ENCODE results near the gene ARSB. TPM values are rescaled to one million over a fixed set of nuclear protein-coding genes. Genes with fewer than 3 reads are reported as not detected.

ARSB gene
- total and polyA plus RNA-seq, 9 of the 15 experiments (the other 6 are each of a cell fraction or from before 2014, with no cell fraction given), result 0.52 to 4.6 (median 2.4) TPM

- TF ChIP-seq, protein P1, sequence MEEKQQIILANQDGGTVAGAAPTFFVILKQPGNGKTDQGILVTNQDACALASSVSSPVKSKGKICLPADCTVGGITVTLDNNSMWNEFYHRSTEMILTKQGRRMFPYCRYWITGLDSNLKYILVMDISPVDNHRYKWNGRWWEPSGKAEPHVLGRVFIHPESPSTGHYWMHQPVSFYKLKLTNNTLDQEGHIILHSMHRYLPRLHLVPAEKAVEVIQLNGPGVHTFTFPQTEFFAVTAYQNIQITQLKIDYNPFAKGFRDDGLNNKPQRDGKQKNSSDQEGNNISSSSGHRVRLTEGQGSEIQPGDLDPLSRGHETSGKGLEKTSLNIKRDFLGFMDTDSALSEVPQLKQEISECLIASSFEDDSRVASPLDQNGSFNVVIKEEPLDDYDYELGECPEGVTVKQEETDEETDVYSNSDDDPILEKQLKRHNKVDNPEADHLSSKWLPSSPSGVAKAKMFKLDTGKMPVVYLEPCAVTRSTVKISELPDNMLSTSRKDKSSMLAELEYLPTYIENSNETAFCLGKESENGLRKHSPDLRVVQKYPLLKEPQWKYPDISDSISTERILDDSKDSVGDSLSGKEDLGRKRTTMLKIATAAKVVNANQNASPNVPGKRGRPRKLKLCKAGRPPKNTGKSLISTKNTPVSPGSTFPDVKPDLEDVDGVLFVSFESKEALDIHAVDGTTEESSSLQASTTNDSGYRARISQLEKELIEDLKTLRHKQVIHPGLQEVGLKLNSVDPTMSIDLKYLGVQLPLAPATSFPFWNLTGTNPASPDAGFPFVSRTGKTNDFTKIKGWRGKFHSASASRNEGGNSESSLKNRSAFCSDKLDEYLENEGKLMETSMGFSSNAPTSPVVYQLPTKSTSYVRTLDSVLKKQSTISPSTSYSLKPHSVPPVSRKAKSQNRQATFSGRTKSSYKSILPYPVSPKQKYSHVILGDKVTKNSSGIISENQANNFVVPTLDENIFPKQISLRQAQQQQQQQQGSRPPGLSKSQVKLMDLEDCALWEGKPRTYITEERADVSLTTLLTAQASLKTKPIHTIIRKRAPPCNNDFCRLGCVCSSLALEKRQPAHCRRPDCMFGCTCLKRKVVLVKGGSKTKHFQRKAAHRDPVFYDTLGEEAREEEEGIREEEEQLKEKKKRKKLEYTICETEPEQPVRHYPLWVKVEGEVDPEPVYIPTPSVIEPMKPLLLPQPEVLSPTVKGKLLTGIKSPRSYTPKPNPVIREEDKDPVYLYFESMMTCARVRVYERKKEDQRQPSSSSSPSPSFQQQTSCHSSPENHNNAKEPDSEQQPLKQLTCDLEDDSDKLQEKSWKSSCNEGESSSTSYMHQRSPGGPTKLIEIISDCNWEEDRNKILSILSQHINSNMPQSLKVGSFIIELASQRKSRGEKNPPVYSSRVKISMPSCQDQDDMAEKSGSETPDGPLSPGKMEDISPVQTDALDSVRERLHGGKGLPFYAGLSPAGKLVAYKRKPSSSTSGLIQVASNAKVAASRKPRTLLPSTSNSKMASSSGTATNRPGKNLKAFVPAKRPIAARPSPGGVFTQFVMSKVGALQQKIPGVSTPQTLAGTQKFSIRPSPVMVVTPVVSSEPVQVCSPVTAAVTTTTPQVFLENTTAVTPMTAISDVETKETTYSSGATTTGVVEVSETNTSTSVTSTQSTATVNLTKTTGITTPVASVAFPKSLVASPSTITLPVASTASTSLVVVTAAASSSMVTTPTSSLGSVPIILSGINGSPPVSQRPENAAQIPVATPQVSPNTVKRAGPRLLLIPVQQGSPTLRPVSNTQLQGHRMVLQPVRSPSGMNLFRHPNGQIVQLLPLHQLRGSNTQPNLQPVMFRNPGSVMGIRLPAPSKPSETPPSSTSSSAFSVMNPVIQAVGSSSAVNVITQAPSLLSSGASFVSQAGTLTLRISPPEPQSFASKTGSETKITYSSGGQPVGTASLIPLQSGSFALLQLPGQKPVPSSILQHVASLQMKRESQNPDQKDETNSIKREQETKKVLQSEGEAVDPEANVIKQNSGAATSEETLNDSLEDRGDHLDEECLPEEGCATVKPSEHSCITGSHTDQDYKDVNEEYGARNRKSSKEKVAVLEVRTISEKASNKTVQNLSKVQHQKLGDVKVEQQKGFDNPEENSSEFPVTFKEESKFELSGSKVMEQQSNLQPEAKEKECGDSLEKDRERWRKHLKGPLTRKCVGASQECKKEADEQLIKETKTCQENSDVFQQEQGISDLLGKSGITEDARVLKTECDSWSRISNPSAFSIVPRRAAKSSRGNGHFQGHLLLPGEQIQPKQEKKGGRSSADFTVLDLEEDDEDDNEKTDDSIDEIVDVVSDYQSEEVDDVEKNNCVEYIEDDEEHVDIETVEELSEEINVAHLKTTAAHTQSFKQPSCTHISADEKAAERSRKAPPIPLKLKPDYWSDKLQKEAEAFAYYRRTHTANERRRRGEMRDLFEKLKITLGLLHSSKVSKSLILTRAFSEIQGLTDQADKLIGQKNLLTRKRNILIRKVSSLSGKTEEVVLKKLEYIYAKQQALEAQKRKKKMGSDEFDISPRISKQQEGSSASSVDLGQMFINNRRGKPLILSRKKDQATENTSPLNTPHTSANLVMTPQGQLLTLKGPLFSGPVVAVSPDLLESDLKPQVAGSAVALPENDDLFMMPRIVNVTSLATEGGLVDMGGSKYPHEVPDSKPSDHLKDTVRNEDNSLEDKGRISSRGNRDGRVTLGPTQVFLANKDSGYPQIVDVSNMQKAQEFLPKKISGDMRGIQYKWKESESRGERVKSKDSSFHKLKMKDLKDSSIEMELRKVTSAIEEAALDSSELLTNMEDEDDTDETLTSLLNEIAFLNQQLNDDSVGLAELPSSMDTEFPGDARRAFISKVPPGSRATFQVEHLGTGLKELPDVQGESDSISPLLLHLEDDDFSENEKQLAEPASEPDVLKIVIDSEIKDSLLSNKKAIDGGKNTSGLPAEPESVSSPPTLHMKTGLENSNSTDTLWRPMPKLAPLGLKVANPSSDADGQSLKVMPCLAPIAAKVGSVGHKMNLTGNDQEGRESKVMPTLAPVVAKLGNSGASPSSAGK (IDR thresholded peaks at IDR 0.05), result no peak
- TF ChIP-seq, protein P2, sequence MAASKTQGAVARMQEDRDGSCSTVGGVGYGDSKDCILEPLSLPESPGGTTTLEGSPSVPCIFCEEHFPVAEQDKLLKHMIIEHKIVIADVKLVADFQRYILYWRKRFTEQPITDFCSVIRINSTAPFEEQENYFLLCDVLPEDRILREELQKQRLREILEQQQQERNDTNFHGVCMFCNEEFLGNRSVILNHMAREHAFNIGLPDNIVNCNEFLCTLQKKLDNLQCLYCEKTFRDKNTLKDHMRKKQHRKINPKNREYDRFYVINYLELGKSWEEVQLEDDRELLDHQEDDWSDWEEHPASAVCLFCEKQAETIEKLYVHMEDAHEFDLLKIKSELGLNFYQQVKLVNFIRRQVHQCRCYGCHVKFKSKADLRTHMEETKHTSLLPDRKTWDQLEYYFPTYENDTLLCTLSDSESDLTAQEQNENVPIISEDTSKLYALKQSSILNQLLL (CRISPR knock-in tag; IDR thresholded peaks at IDR 0.05; ENCODE audit: borderline replicate concordance), result no peak
- TF ChIP-seq RHOXF2B (CRISPR knock-in tag; conservative IDR thresholded peaks at IDR 0.05) (no peak), ZC3H4 (CRISPR knock-in tag; IDR thresholded peaks at IDR 0.05; ENCODE audit: borderline replicate concordance) (no peak), STAG1 (CRISPR knock-in tag; IDR thresholded peaks at IDR 0.05; ENCODE audit: borderline replicate concordance) (no peak), ZNF184 (CRISPR knock-in tag; IDR thresholded peaks at IDR 0.05) (no peak)
These were observed 65.3 kb downstream of the ARSB start (continued) for GRCh38 chr5:78919796-78920195.

Data from K562 (cell line).